Effector memory CD4-positive, alpha-beta T cell (primary cell): ENCODE measurements around the gene STOML1.
"Not testable (repeated sequence)": the region's sequence is repeated elsewhere in the genome, so short reads cannot be mapped to it uniquely, and the experiment has no call there.

Source experiments
- DNase-seq, 3 donors: peaks; one replicate each; pipeline ENCODE4 v3.0.0-alpha.2; 2020
- H3K27ac ChIP-seq: 2 replicates; pipeline ENCODE4 v1.7.0; 2013; ENCODE audit warnings: mild to moderate bottlenecking, low read length, moderate library complexity; ENCODE audit not compliant: insufficient read depth, poor library complexity, severe bottlenecking
- H3K27me3 ChIP-seq: replicated peaks from 2 replicates; pipeline ENCODE4 v1.7.0; 2013; ENCODE audit warnings: mild to moderate bottlenecking, low read length; ENCODE audit not compliant: insufficient read depth, control insufficient read depth, poor library complexity, severe bottlenecking
- H3K36me3 ChIP-seq: 2 replicates; pipeline ENCODE4 v1.7.0; 2013; ENCODE audit warnings: mild to moderate bottlenecking, low read length, moderate library complexity; ENCODE audit not compliant: control insufficient read depth, insufficient read depth
- H3K4me1 ChIP-seq: 2 replicates; pipeline ENCODE4 v1.7.0; 2013; ENCODE audit warnings: low read length, mild to moderate bottlenecking; ENCODE audit not compliant: control insufficient read depth, insufficient read depth, poor library complexity, severe bottlenecking
- H3K4me3 ChIP-seq: 2 replicates; pipeline ENCODE4 v1.7.0; 2013; ENCODE audit warnings: low read length, low read depth, mild to moderate bottlenecking; ENCODE audit not compliant: insufficient read depth, poor library complexity, severe bottlenecking
- H3K9me3 ChIP-seq: 2 replicates; pipeline ENCODE4 v1.7.0; 2013; ENCODE audit warnings: mild to moderate bottlenecking, low read length, moderate library complexity; ENCODE audit not compliant: control insufficient read depth

STOML1 gene

DNA sequence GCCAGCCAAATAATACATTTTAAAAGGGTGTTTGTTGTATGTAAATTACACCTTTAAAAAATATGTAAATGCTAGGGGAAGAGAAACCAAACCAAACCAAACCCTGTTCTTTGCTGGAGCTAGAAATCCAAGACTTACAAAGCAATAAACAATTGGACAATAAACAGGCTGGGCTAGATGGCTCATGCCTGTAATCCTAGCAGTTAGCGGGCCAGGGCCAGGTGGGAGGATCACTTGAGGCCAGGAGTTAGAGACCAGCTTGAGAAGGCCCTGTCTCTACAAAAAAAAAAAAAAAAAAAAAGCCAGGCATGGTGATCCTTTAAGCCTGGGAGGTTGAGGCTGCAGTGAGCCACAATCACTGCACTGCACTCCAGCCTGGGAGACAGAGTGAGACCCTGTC lies 12.5 kb downstream of the STOML1 start:
- Histone ChIP-seq H3K27me3 (no peaks in the 10 kb centered on the region), H3K4me3 (no peak overlapping the region), H3K36me3 (no peaks in the 10 kb centered on the region), H3K27ac (no peak overlapping the region), H3K9me3 (no peaks in the 10 kb centered on the region), H3K4me1 (no peaks in the 10 kb centered on the region)
- DNase-seq = no peak

DNA sequence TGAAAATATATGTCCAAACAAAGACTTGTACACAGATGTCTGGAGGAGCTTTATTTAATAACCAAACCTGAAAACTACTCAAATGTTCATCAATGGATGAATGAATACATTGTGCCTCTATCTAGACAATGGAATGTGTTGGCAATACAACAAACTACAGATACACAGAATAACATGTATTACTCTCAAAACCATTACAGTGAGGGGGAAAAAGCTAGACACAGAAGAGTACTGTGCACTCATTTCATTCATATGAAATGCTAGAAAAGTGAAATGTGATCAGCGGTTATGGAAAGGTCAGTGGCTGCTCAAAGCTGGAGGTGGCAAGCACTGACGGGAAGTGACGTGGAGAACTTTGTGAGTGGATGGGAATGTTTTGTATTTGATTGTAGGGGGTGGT lies 13.2 kb downstream of the STOML1 start:
- H3K4me3 ChIP-seq = no peak overlapping the region
- no peaks in the 10 kb centered on the region for H3K27me3 ChIP-seq
- H3K36me3 ChIP-seq = no peaks in the 10 kb centered on the region
- no peak overlapping the region for H3K27ac ChIP-seq
- no peaks in the 10 kb centered on the region for H3K4me1 ChIP-seq
- DNase-seq = no peak
- no peaks in the 10 kb centered on the region for H3K9me3 ChIP-seq

GRCh38 chr15:73975440-73976125 lies 16.5 kb downstream of the STOML1 start:
- DNase-seq, H3K4me3 ChIP-seq, H3K27ac ChIP-seq, H3K9me3 ChIP-seq, H3K4me1 ChIP-seq, H3K36me3 ChIP-seq, H3K27me3 ChIP-seq: not testable (repeated sequence)

DNA sequence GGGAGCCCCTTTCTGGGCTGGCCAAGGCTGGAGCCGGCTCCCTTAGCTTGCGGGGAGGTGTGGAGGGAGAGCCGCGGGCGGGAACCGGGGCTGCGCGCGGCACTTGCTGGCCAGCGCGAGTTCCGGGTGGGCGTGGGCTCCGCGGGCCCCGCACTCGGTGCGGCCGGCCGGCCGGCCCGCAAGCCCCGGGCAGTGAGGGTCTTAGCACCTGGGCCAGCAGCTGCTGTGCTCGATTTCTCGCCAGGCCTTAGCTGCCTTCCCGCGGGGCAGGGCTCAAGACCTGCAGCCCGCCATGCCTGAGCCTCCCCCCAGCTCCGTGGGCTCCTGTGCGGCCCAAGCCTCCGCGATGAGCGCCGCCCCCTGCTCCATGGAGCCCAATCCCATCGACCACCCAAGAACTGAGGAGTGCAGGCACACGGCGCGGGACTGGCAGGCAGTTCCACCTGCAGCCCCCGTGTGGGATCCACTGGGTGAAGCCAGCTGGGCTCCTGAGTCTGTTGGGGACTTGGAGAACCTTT lies 18.4 kb downstream of the STOML1 start:
- not testable (repeated sequence) for H3K4me3 ChIP-seq, H3K4me1 ChIP-seq, DNase-seq

GRCh38 chr15:73972984-73973682 lies 19.0 kb downstream of the STOML1 start:
- H3K9me3 ChIP-seq = no peaks in the 10 kb centered on the region
- H3K27ac ChIP-seq = no peak overlapping the region
- H3K27me3 ChIP-seq = no peaks in the 10 kb centered on the region
- peak overlapping the region; percentile 41 for H3K4me3 ChIP-seq
- DNase-seq = peak; percentile 48 to 65 (median 58)
- no peaks in the 10 kb centered on the region for H3K36me3 ChIP-seq
- peaks cover 4% of the 10 kb centered on the region for H3K4me1 ChIP-seq

More for the DNA sequence above, 18.4 kb downstream of the STOML1 start:
- not testable (repeated sequence) for H3K36me3 ChIP-seq, H3K9me3 ChIP-seq, H3K27ac ChIP-seq, H3K27me3 ChIP-seq

- Histone ChIP-seq H3K27me3 (no peaks in the 10 kb centered on the region), H3K4me1 (peaks cover 23% of the 10 kb centered on the region), H3K4me3 (no peak overlapping the region), H3K27ac (no peak overlapping the region), H3K9me3 (no peaks in the 10 kb centered on the region), H3K36me3 (no peaks in the 10 kb centered on the region)
- no peak for DNase-seq
Observed at GRCh38 chr15:73969151-73969759, 22.8 kb downstream of the STOML1 start.

DNA sequence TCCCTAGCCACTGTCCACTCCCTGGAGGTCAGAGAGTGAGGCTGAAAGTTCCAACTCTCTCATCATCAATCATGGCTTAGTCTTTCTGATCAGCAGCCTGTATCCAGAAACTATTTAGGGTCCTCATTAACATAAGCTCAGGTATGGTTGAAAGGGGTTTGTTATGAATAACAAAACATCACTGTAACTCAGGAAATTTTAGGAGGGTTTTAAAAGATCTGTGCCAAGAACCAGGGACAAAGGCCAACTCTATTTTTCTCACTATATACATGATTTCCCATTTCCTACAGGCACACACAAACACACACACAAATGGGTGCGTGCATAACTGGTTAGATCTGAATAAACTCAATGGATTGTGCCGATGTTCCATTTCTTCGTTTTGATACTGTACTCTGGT lies 23.6 kb downstream of the STOML1 start:
- no peak overlapping the region for H3K4me3 ChIP-seq
- H3K27ac ChIP-seq = no peak overlapping the region
- peaks cover 23% of the 10 kb centered on the region for H3K4me1 ChIP-seq
- no peaks in the 10 kb centered on the region for H3K9me3 ChIP-seq
- H3K36me3 ChIP-seq = no peaks in the 10 kb centered on the region
- H3K27me3 ChIP-seq = no peaks in the 10 kb centered on the region
- DNase-seq = no peak

- Histone ChIP-seq H3K27me3 (no peaks in the 10 kb centered on the region), H3K36me3 (no peaks in the 10 kb centered on the region), H3K4me3 (peak overlapping the region; percentile 55), H3K27ac (peak overlapping the region; percentile 19), H3K9me3 (no peaks in the 10 kb centered on the region), H3K4me1 (peaks cover 20% of the 10 kb centered on the region)
- no peak for DNase-seq
Observed at GRCh38 chr15:73965758-73966113, 26.4 kb downstream of the STOML1 start.

DNA sequence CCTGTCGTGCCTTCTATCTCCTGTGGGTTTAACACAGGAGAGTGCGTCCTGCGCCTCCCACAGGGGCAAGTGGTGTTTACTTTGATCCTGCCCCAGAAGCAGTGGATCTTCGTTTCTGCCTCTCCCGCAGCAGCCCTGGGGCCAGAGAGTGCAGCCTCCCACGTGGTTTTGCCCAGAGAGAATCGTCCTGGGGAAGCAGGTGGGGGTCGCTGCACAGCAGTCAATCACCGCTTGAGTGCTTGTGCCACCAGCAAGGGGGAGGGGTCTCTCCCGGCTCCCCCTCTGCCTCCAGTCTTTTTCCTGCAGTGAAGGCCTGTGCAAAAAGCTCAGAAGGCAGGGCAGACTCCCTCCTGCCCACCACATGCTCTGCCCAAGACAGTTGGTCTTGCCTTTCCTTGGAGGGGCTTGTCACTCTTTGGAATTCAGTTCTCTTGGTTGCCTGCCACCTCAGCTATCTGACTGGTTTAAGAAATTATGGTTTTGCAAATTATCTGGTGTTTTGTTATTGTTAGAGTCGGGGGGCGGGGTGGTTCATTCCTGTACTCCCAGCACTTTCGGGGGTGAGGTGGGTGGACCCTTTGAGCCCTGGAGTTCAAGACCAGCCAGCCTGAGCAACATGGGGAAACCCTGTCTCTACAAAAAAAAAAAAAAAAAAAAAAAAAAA lies 26.9 kb downstream of the STOML1 start:
- peaks cover 20% of the 10 kb centered on the region for H3K4me1 ChIP-seq
- no peak for DNase-seq
- H3K27ac ChIP-seq = peak overlapping the region; percentile 19
- no peaks in the 10 kb centered on the region for H3K27me3 ChIP-seq
- peak overlapping the region; percentile 55 for H3K4me3 ChIP-seq
- no peaks in the 10 kb centered on the region for H3K9me3 ChIP-seq
- H3K36me3 ChIP-seq = no peaks in the 10 kb centered on the region

- Histone ChIP-seq H3K27ac (no peak overlapping the region), H3K36me3 (no peaks in the 10 kb centered on the region), H3K9me3 (no peaks in the 10 kb centered on the region), H3K4me1 (peaks cover 21% of the 10 kb centered on the region), H3K27me3 (no peaks in the 10 kb centered on the region), H3K4me3 (peak overlapping the region; percentile 55)
- peak; percentile 68 to 80 (median 72) for DNase-seq
Observed at GRCh38 chr15:73964736-73965093, 27.4 kb downstream of the STOML1 start.
